ENCODE results near the gene MORN5. TPM values are rescaled to one million over a fixed set of nuclear protein-coding genes. Genes with fewer than 3 reads are reported as not detected.

Gene MORN5
- polyA plus RNA-seq, 2 of the 4 experiments (the other 2 are of a cell fraction), result not detected

DNA sequence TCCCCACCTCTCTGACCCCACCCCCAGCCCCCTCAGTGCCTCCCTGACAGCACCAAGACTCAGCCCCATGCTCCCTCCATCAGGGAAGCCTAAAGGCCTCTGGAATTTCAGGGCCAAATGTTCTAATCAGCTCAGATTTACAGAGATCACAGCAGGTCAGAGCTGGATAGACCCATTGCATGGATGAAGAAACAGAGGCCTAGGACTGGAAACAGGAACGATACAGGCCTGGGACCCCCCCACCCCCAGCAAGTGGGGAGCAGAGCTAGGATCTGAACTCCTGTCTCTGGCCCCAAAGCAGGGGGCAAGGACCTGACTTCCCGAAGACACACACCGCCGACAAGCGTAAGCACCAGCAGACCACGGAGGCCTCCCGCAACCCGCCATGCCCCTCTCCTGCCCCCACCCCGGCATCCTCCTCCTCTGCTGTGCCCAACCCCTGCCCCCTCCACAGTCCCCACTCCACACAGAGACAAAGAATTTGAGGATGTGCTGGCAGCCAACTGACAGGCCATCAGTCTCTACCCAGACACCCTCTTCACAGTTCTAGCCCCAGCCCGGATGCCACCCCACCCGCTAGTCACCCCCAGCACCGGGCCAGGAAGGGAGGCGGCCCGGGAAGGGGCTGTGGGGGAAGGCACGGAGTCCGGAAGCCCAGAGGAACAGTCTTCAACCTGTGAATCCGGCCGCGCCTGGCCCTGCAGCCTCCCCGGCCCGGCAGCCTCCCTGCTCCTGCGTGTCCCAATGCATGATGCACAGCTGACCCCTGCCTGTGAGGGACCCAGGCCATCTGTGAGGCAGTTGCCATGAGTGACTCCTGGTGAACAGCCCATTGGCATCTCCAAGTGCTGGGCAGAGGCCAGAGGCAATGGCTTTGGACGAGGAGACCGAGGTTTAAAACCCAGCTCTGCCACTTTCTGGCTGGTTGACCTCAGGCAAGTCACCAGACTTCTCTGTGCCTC, 31.4 kb upstream of the MORN5 start:
- POLR2A ChIA-PET, result no interaction called here
- H3K9me3 ChIP-seq, result no peaks in the 10 kb centered on the region
- no peak for FAIRE-seq
- DNase-seq (ENCODE audit: low read depth in 1 of 2, low spot score in 1 of 2), result no peak
- peaks cover 10% of the 10 kb centered on the region; the same call in 2 of the 3 replicates for H3K4me1 ChIP-seq
- no peak for TF ChIP-seq CEBPB (IDR thresholded peaks at IDR 0.05)
- TF ChIP-seq, protein P1, sequence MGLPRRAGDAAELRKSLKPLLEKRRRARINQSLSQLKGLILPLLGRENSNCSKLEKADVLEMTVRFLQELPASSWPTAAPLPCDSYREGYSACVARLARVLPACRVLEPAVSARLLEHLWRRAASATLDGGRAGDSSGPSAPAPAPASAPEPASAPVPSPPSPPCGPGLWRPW (IDR thresholded peaks at IDR 0.05), result no peak
- no peak for TF ChIP-seq FOSB (CRISPR knock-in tag; IDR thresholded peaks at IDR 0.05)
- no peak for TF ChIP-seq POLR2A (IDR thresholded peaks at IDR 0.05; ENCODE audit: low read length)
- no peak for TF ChIP-seq HOXA7 (CRISPR knock-in tag; IDR thresholded peaks at IDR 0.05)
- no peak for TF ChIP-seq JUNB (IDR thresholded peaks at IDR 0.05)
- TF ChIP-seq HOXB13 (CRISPR knock-in tag; IDR thresholded peaks at IDR 0.05; ENCODE audit: low read depth), result no peak
- CTCF ChIA-PET, result interaction anchor here (1.2 to 15.6 kb wide), 6 partner anchors 17 to 337 kb away, joined by 3 to 541 read pairs (median 16); partner anchors contain the start of genes MORN5 and NDUFA8
- no peak overlapping the region for H3K4me3 ChIP-seq
- no peak overlapping the region for H3K4me2 ChIP-seq
- 74% methylated on average over 16 of the region's 24 CpGs for WGBS (ENCODE audit: missing lambda C conversion rate)
- no peak overlapping the region; a peak in 1 of 6 replicates for H3K27ac ChIP-seq
- no peak for ATAC-seq

DNA sequence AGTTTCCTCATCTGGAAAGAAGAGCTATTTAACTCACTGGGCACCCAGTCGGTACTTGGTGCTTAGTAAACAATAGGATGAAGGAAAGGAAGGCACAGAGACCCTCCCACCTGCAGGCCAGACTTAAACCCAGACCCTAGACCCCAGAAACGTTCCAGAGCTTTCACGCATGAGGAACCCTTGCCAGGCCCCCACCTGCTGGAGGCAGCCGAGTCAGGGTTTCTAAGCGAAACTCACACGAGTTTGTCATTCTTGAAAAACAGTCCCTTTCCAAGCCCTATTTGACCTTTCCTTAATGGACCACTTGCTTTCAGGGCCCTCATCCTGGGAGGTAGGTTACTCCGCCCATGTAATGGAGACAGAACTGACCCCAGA, 30.8 kb upstream of the MORN5 start:
- TF ChIP-seq POLR2AphosphoS2 (conservative IDR thresholded peaks at IDR 0.05; ENCODE audit: low read length) (no peak), MAFK (IDR thresholded peaks at IDR 0.05; ENCODE audit: partially characterized antibody) (no peak), PHF8 (IDR thresholded peaks at IDR 0.05; ENCODE audit: borderline replicate concordance, low read depth) (no peak), CBX8 (IDR thresholded peaks at IDR 0.05) (no peak), TP53 (CRISPR knock-in tag; IDR thresholded peaks at IDR 0.05) (no peak), BHLHE40 (IDR thresholded peaks at IDR 0.05; ENCODE audit: low read depth, low read length) (no peak), EHMT2 (IDR thresholded peaks at IDR 0.05; ENCODE audit: low read depth) (no peak), CBX2 (IDR thresholded peaks at IDR 0.05; ENCODE audit: borderline replicate concordance, low read depth) (no peak), EP300 (IDR thresholded peaks at IDR 0.05) (no peak), CHD2 (IDR thresholded peaks at IDR 0.05; ENCODE audit: low read length, partially characterized antibody) (no peak), HOXA7 (CRISPR knock-in tag; IDR thresholded peaks at IDR 0.05) (no peak), KDM1A (IDR thresholded peaks at IDR 0.05; ENCODE audit: low read depth) (no peak), RNF2 (IDR thresholded peaks at IDR 0.05; ENCODE audit: borderline replicate concordance, low read depth) (no peak), CEBPB (IDR thresholded peaks at IDR 0.05) (no peak), GATA3 (IDR thresholded peaks at IDR 0.05; ENCODE audit: borderline replicate concordance) (no peak), SMC3 (IDR thresholded peaks at IDR 0.05) (no peak)
- TF ChIP-seq, protein P2, sequence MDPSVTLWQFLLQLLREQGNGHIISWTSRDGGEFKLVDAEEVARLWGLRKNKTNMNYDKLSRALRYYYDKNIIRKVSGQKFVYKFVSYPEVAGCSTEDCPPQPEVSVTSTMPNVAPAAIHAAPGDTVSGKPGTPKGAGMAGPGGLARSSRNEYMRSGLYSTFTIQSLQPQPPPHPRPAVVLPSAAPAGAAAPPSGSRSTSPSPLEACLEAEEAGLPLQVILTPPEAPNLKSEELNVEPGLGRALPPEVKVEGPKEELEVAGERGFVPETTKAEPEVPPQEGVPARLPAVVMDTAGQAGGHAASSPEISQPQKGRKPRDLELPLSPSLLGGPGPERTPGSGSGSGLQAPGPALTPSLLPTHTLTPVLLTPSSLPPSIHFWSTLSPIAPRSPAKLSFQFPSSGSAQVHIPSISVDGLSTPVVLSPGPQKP (IDR thresholded peaks at IDR 0.05; ENCODE audit: low read depth, low read length), result no peak
- TF ChIP-seq, protein P3, sequence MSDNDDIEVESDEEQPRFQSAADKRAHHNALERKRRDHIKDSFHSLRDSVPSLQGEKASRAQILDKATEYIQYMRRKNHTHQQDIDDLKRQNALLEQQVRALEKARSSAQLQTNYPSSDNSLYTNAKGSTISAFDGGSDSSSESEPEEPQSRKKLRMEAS (IDR thresholded peaks at IDR 0.05), result no peak
- TF ChIP-seq, protein P1 (IDR thresholded peaks at IDR 0.05), result no peak
- Histone ChIP-seq H3K4me2 (no peak overlapping the region), H3K4me1 (peaks cover 10% of the 10 kb centered on the region; the same call in 2 of the 3 replicates), H3K27ac (no peak overlapping the region), H3K4me3 (no peak overlapping the region), H3K9me3 (no peaks in the 10 kb centered on the region)
- FAIRE-seq (no peak), DNase-seq (ENCODE audit: low read depth in 1 of 2, low spot score in 1 of 2) (no peak), ATAC-seq (no peak)
- ChIA-PET POLR2A (no interaction called here), CTCF (interaction anchor here (1.4 to 15.6 kb wide), 4 partner anchors 16 to 337 kb away, joined by 3 to 541 read pairs (median 54); no protein-coding TSS in a partner anchor)
- 68% methylated on average over 7 of the region's 7 CpGs for WGBS (ENCODE audit: missing lambda C conversion rate)
